ENCODE data around the gene MRPL12. TPM values are rescaled to one million over a fixed set of nuclear protein-coding genes. Genes with fewer than 3 reads are reported as not detected.

MRPL12 gene
- total and polyA plus RNA-seq, 2 of the 13 experiments (the other 11 are each of a cell fraction or from before 2014, with no cell fraction given): 39.1 to 94.1 TPM

DNA sequence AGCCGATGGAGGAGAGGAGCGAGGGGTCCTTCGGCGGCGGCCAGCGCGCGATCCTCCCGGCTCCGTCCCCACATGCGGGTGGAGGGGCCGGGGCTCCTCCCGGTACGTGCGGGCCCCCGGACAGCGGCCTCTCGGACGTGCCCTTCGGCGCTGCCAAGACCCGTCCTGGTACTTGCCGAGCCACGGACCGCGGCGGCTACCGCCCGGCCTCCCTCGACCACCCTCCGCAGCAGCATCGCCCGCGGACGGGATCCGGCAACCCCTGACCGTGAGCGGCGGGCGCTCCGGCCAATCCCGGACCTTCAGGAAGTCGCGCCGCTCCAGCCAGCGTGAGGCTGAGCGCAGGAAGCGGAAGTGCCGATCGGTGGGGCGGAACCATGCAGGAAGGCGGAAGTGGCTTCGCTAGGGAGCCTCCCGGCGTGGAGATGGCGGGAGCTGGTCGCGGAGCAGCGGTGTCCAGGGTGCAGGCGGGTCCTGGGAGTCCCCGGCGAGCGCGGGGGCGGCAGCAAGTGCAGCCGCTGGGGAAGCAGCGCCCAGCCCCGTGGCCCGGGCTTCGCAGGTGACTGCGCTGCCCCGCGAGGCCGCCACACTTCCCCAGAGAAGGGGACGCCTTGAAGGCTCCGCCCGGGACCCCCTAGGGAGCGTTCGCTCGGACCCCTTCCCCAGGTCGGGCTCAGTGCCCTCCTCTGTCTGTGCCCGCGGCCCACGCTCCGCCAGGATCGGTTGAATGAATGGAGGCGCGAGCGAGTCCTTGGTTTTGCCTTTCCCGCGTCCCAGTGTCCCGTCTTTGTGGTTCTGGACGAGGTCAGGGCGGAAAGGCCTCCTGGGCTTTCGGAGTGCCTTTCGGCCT, 36.6 kb upstream of the MRPL12 start, which contains the start of the genes CCDC137 and OXLD1 (continued):
- TF ChIP-seq ZNF234 (CRISPR knock-in tag; conservative IDR thresholded peaks at IDR 0.05) (peak; percentile 79; the same call in 1 of the 2 replicates), MEIS2 (CRISPR knock-in tag; IDR thresholded peaks at IDR 0.05) (peak; percentile 77; the same call in 1 of the 2 replicates), ZNF205 (CRISPR knock-in tag; IDR thresholded peaks at IDR 0.05) (peak; percentile 66), ZFP82 (CRISPR knock-in tag; IDR thresholded peaks at IDR 0.05; ENCODE audit: borderline replicate concordance) (no peak), ZSCAN29 (CRISPR knock-in tag; conservative IDR thresholded peaks at IDR 0.05) (peak; percentile 83; the same call in 1 of the 2 replicates), ZNF207 (IDR thresholded peaks at IDR 0.05; ENCODE audit: borderline replicate concordance) (no peak), ZNF501 (CRISPR knock-in tag; IDR thresholded peaks at IDR 0.05) (peak; percentile 78), HES4 (CRISPR knock-in tag; IDR thresholded peaks at IDR 0.05; ENCODE audit: borderline replicate concordance) (peak; percentile 88; the same call in 1 of the 2 replicates), ZFYVE20 (CRISPR knock-in tag; IDR thresholded peaks at IDR 0.05; ENCODE audit: borderline replicate concordance, low read depth) (no peak), RCOR2 (CRISPR knock-in tag; IDR thresholded peaks at IDR 0.05) (no peak), POLR2A (IDR thresholded peaks at IDR 0.05; ENCODE audit: insufficient read depth in 1 of 2, low read depth in 2 of 2, low read length in 2 of 2) (peak; percentile 97), ZNF354B (CRISPR knock-in tag; IDR thresholded peaks at IDR 0.05) (peak; percentile 57; the same call in 1 of the 2 replicates), ZNF430 (CRISPR knock-in tag; IDR thresholded peaks at IDR 0.05) (0 out of 2 replicates have a peak, but pooled peaks have one; percentile 79), FOXK2 (IDR thresholded peaks at IDR 0.05) (no peak), SPEN (CRISPR knock-in tag; IDR thresholded peaks at IDR 0.05; ENCODE audit: low read depth) (peak; percentile 95), PTBP1 (IDR thresholded peaks at IDR 0.05; ENCODE audit: low read depth, low read length, poor library complexity, severe bottlenecking) (no peak), HIVEP1 (CRISPR knock-in tag; IDR thresholded peaks at IDR 0.05) (no peak), ZNF879 (CRISPR knock-in tag; IDR thresholded peaks at IDR 0.05) (peak; percentile 19; the same call in 1 of the 2 replicates), ZNF614 (CRISPR knock-in tag; IDR thresholded peaks at IDR 0.05; ENCODE audit: borderline replicate concordance) (peak; percentile 89; the same call in 1 of the 2 replicates)
- TF ChIP-seq, protein P1, sequence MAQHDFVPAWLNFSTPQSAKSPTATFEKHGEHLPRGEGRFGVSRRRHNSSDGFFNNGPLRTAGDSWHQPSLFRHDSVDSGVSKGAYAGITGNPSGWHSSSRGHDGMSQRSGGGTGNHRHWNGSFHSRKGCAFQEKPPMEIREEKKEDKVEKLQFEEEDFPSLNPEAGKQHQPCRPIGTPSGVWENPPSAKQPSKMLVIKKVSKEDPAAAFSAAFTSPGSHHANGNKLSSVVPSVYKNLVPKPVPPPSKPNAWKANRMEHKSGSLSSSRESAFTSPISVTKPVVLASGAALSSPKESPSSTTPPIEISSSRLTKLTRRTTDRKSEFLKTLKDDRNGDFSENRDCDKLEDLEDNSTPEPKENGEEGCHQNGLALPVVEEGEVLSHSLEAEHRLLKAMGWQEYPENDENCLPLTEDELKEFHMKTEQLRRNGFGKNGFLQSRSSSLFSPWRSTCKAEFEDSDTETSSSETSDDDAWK (CRISPR knock-in tag; IDR thresholded peaks at IDR 0.05): no peak
- TF ChIP-seq, protein P2, sequence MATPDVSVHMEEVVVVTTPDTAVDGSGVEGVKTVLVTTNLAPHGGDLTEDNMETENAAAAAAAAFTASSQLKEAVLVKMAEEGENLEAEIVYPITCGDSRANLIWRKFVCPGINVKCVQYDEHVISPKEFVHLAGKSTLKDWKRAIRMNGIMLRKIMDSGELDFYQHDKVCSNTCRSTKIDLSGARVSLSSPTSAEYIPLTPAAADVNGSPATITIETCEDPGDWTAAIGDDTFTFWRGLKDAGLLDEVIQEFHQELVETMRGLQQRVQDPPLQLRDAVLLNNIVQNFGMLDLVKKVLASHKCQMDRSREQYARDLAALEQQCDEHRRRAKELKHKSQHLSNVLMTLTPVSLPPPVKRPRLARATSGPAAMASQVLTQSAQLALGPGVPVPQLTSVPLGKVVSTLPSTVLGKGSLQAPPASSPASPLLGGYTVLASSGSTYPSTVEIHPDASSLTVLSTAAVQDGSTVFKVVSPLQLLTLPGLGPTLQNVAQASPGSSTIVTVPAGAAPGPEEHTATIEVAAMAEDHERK (CRISPR knock-in tag; IDR thresholded peaks at IDR 0.05; ENCODE audit: low read depth): peak; percentile 64
- TF ChIP-seq, protein P3, sequence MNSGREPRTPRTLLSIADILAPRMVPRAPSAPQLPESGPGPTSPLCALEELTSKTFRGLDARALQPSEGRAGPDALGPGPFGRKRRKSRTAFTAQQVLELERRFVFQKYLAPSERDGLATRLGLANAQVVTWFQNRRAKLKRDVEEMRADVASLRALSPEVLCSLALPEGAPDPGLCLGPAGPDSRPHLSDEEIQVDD (CRISPR knock-in tag; IDR thresholded peaks at IDR 0.05; ENCODE audit: borderline replicate concordance): no peak; the same call in 1 of the 2 replicates
- TF ChIP-seq, protein P4, sequence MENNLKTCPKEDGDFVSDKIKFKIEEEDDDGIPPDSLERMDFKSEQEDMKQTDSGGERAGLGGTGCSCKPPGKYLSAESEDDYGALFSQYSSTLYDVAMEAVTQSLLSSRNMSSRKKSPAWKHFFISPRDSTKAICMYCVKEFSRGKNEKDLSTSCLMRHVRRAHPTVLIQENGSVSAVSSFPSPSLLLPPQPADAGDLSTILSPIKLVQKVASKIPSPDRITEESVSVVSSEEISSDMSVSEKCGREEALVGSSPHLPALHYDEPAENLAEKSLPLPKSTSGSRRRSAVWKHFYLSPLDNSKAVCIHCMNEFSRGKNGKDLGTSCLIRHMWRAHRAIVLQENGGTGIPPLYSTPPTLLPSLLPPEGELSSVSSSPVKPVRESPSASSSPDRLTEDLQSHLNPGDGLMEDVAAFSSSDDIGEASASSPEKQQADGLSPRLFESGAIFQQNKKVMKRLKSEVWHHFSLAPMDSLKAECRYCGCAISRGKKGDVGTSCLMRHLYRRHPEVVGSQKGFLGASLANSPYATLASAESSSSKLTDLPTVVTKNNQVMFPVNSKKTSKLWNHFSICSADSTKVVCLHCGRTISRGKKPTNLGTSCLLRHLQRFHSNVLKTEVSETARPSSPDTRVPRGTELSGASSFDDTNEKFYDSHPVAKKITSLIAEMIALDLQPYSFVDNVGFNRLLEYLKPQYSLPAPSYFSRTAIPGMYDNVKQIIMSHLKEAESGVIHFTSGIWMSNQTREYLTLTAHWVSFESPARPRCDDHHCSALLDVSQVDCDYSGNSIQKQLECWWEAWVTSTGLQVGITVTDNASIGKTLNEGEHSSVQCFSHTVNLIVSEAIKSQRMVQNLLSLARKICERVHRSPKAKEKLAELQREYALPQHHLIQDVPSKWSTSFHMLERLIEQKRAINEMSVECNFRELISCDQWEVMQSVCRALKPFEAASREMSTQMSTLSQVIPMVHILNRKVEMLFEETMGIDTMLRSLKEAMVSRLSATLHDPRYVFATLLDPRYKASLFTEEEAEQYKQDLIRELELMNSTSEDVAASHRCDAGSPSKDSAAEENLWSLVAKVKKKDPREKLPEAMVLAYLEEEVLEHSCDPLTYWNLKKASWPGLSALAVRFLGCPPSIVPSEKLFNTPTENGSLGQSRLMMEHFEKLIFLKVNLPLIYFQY (CRISPR knock-in tag; IDR thresholded peaks at IDR 0.05; ENCODE audit: borderline replicate concordance): peak; percentile 66; the same call in 1 of the 2 replicates

Data from HepG2 (cell line).